COLO829 (cell line): ENCODE data around the gene PRKX.
A peak's percentile ranks its signal among the peaks of the same experiment; 100 is the strongest.
"Not testable (repeated sequence)": the region's sequence is repeated elsewhere in the genome, so short reads cannot be mapped to it uniquely, and the experiment has no call there.

ENCODE experiments used
- DNase-seq: peaks from one replicate; pipeline ENCODE4 v3.0.0; 2012; ENCODE audit warnings: low spot score

PRKX gene

GRCh38 chrX:3711331-3711917, 2.0 kb downstream of the PRKX start:
- DNase-seq, result no peak

DNA sequence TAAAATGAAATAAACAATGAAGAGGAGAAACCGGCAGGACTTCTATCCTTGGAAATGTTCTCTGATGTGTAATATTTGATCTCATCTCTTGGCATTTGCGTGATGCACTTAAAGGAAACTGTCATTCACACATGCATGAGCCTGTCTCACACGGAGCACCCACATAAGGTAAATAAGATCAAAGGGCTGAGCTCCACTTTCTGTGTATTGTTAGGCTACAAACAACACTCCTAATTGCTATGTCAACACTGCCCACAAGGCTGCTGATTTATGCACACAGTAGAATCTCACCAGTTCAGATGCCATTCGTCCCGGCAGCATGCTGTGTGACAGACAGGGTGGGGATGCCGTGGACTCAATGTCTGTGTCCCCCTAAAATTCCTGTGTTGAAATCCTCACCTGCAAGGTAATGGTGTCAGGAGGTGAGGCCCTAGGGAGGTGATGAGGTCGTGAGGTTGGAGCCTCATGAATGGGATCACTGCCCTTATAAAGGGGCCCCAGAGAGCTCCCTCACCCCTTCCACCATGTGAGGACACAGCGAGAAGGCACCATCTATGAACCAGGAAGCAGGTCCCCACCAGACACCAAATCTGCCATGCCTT, 5.7 kb downstream of the PRKX start:
- DNase-seq, result not testable (repeated sequence)

DNA sequence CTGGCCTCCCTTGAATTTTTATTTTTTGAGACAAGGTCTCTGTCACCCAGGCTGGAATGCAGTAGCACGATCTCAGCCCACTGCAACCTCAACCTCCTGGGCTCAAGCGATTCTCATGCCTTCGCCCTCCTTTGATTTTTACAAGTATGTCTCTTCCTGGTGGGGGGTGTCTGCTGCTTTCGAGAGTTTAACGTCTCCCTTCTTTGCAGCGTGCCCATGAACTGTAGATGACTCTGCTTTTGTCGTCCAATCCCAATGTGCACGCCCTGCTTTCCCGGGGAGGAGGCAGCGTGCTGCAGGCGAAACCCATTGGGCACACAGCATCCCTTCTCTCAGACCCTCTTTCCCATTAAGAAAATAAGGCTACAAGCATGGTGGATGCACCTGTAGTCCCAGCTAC, 7.0 kb downstream of the PRKX start:
- DNase-seq, result no peak

DNA sequence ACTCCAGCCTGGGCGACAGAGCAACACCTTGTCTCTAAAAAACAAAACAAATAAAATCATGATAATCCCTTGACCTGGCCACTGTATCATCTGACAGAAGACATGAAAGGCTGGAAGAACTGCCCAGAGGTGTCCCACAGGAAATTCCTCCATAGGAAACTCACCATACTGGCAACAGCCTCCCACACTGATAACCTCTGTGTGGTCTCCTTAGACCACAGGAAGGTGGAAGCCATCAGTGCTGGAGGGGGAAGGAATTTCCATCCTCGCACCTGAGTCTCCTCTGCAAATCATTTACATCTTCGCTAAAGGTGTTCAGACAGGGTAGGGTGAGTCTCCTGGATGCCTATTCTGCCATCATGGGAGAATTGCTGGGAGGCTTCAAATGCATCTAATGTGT, 10.2 kb downstream of the PRKX start:
- not testable (repeated sequence) for DNase-seq

DNA sequence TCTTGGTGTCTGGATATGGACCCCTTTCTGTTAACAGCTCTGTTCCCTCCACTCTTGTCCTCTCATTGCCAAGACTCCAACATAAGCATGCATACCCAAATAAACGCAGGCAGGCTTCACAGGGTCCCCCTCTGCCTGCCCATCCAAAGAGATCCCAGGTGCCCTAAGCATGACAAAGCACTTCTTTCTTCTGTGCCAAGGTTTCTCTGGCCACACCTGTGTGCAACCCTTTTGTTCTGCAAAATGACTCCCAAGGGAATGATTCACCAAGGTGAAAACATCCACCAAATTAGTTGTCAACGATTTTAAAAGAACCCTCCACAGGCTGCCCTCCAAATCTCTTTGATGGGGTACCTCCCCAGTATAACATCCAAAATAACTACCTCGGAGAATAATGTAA, 11.4 kb downstream of the PRKX start:
- not testable (repeated sequence) for DNase-seq

DNA sequence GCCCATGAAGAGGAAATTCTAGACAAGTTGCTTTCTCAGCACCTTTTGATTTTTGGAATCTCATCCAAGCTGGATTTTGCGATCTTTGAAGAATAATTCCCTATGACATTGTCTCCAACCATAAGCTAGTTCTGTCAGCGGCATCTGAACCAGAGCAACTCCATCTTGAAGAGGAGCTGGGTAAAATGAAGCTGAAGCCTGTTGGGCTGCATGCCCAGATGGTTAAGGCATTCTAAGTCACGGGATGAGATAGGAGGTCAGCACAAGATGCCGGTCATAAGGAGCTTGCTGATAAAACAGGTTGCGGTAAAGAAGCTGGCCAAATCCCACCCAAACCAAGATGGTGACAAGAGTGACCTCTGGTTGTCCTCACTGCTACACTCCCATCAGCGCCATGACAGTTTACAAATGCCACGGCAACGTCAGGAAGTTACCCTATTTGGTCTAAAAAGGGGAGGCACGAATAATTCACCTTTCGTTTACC, 12.0 kb downstream of the PRKX start:
- not testable (repeated sequence) for DNase-seq

DNA sequence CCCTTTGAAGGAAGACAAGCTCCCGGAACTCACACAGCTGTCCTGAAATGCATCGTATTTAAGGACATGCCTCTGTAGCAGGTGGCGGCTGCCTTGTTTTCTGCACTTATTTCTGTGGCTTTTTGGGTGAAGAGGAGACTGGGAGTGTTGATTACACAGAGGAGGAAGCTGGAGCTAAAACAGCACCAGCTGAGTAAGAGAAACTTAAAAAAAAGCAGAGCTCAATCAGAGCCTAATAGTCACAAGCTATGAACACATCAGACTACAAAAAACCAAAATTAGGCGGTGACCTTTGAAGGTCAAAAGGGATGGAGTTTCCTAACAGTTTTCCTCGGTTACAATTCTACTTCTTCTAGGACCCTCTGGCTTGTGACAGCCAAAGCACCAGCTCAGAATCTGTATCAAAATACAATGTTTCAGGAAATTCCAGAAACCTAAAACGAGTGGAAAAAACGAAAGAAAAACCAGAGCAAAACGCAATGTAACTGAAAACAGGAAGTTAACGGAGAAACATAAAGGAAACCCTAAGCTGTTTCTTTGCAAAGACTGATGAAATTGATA, 13.5 kb downstream of the PRKX start:
- no peak for DNase-seq

GRCh38 chrX:3697701-3698279, 15.7 kb downstream of the PRKX start:
- DNase-seq, result peak; percentile 87

DNA sequence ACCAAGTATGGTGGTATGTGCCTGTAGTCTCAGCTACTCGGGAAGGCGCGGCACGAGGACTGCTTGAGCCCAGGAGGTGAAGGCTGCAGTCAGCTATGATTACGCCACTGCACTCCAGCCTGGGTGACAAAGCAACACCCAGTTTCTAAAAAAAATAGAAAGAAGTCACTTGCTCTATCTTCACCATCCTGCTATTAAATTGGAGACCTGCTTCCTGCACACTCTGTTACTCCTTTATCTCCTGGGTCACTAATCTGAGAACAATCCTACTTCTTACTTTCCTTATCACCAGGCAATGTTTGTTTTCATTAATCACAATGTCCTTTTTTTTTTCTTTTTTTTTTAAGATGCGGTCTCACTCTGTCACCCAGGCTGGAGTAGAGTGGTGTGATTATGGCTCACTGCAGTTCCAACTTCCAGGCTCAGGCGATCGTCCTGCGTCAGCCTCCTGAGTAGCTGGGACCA, 16.2 kb downstream of the PRKX start:
- DNase-seq, result no peak

GRCh38 chrX:3695536-3695935, 17.9 kb downstream of the PRKX start:
- DNase-seq, result no peak

DNA sequence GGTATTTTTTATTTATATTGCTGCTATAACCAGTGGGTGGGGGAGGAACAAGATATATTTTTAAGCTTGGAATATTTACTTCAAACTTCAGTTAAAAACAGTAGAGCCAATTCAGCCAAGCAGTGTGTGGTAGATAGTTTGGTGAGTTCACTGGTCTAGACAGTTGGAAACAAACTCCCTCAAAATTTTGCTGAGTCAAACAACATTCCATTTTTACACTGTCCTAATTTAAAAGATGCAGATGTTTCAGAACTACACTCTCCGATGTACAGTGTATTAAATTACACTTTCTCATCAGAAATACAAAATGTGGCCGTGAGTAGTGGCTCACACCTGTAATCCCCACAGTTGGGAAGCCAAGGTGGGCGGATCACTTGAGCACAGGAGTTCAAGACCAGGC, 23.3 kb downstream of the PRKX start:
- no peak for DNase-seq

DNA sequence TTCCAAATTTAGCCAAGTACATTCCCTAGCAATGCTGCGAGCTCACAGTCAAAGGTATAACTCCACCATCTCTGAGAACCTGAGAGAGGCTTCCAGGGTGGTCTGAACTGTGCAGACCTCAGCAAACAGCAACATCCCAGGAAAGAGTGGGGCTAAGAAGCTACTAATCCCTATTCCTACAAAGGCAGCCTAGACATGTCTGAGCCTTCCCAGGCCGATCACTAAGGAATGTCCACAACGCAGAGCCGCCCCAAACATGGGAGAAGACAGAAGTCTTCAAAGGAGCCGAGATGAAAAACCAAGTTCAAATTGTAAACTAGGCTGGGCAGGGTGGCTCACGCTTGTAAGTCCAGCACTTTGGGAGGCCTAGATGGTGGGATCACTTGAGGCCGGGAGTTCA, 30.2 kb downstream of the PRKX start:
- DNase-seq, result not testable (repeated sequence)

DNA sequence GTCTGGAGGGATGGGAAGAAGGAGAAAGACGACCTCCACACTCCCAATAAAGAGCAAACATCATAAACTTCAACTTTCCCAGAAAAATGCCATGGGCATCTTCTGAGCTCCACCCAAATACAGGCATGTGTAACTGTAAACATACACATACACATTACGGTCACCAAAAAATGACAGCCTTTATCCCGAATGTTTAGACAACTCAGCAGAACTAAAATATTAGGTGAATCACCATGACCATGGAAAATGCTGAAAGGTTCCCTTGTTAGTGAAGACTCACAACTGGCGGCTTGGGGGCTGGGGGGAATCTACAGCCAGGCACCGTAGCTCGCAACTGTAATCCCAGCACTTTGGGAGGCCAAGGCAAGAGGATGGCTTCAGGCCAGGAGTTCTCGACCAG, 33.0 kb downstream of the PRKX start:
- peak; percentile 73 for DNase-seq

- no peak for DNase-seq
Observed at GRCh38 chrX:3679669-3680068, 33.8 kb downstream of the PRKX start.

GRCh38 chrX:3678328-3678727, 35.1 kb downstream of the PRKX start:
- no peak for DNase-seq

DNA sequence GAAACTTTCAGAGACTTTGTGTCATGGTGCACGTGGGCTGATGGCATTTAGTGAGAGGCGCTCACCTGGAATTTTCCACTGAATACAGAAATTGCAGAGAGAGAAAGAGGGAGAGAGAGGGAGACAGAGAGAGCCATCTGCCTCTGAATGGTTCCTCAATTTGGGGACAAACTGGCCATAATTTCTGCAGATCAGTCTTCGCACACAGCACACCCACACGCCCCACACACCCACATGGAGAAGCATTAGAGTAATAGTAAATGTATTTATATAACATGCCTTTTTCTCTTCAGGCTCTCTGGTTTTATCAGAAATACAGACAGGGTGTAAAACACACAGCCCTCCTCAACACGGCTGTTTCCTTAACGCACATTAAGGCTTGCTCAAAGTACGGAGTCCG, 38.6 kb downstream of the PRKX start:
- no peak for DNase-seq

GRCh38 chrX:3669841-3670475, 43.5 kb downstream of the PRKX start:
- no peak for DNase-seq

DNA sequence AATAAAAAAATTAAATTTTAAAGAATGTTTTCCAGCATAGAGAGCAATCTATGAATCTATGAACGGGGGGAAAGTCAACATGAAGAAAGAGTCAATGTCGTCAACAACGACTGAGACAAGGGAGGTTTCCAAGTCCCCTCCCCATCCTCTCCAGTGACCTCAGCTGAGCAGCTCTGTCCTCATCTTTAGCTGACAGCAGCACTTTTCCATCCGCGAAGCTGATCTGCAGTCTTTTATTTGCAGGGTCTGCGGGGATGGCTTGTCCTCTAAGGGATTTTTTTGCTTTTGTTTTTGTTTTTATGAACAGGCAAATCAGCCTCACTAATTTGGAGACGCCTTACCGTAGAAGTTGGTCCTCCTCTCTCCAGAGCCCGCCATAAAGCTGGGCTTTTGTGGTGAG, 46.5 kb downstream of the PRKX start:
- DNase-seq, result no peak

- DNase-seq, result no peak
Observed at GRCh38 chrX:3664921-3665320, 48.5 kb downstream of the PRKX start.

DNA sequence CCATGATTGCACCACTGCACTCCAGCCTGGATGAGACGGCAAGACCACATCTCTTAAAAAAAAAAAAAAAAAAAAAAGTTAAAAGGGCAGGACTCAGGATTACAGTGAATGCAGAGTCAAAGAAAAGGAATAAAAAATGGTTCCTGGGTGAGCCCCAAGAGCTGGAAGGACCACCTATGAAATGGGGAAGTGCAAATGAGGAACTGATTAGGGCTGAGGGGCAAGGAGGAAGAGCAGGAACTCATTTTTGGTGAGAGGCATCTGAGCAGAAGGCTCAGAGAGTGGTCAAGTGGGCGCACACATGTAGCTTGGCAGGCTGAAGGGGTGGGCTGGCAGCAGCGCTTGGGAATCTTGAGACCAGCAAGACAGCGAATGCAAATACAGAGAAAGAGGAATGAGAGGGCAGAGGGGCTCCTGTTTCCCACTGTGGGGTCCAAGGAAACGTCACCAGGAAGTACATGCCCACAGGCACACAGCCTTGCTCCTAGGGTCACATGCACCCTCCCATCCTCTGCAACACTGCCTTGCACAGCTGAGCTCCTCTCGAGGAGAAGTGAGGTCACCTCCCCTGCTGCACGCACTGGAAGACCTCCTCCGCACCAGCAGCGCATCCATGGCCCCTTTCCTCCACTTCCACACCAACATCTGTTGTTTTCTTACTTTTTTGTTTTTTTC, 49.7 kb downstream of the PRKX start:
- not testable (repeated sequence) for DNase-seq

GRCh38 chrX:3659761-3660160, 53.7 kb downstream of the PRKX start:
- DNase-seq, result no peak

DNA sequence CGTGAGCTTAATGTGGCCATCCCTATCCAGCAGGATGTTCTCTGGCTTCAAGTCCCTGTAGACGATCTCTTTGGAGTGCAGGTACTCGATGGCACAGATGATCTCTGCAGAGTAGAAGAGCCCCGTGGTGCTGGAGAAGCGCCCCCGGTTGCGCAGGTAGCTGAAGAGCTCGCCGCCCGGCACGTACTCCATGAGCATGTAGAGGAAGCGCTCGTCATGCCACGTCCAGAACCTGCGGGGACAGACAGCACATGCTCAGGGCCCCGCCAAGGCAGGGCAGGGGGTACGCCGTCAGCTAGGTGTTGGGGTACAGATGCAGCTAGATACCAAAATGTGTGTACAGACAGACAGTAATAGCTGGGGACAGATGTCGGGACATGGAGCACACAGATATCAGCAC, 58.3 kb downstream of the PRKX start:
- DNase-seq, result no peak
